HG02588 (cell line): ENCODE data around the gene AP3D1.
"Not testable (repeated sequence)": the region's sequence is repeated elsewhere in the genome, so short reads cannot be mapped to it uniquely, and the experiment has no call there.

ENCODE experiments used
- ATAC-seq: cut with Tn5 transposase; IDR thresholded peaks from one replicate; pipeline ENCODE4 v1.9.1; 2021; ENCODE audit warnings: mild to moderate bottlenecking, moderate library complexity; ENCODE audit not compliant: unreplicated experiment

AP3D1 gene

DNA sequence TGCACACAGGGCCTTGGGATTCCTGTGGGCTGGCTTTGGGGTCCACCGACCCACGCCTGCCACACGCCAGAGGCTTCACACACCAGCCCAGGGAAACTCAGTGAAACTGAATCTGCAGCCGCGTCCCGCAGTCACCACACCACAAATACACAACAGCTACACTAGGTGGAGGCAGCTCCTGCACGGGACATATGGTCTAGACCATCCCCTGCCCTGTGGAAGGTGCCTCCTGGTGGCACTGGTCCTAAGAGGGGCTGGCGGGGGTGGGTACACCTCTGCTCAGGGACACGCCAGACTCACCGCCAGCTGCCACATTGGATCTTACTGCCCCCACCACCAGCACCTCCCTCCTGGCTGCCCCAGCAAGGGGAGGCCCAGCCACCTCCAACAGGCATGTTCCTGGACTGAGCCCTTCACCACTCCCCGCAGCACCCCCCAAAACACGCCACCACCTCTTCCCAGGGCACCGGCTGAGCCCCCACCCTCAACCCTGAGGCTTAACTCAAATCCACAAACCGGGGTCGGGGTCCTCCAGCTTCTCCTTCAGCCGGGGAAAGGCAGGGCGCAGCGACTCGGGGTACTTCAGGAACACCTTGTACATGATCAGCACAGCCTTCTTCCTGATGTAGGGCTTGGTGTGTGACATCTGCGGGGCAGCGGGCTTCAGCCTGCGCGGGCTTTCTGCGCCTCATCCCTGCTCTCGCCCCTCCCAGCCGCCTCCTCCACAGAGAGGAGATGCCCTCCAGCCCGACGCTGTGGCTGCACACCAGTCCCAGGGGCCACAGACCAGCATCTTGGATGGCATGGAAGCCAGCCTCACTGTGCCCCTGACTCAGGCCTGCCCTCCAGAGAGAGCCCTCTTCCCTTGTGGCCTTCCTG lies 21.2 kb downstream of the AP3D1 start:
- no peak for ATAC-seq

DNA sequence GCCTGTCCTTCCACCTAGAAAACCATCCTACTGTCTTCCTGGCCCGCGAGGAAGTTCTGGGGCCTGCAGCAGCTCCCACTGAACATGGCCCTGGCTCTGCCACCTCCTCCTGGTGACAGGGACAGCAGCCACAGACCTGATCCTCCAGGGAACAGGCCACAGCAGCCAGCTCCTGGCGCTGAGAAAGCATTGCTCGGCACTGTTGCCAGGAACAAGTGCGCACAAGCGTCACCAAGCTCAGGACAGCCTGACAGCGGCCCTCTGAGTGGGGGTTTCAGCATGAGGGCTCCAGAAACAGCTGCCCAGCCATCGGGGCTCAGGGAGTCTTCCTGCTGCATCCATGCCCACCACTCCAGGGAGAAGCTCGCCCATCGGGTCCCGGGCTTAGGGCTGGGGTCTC lies 21.9 kb downstream of the AP3D1 start:
- no peak for ATAC-seq

DNA sequence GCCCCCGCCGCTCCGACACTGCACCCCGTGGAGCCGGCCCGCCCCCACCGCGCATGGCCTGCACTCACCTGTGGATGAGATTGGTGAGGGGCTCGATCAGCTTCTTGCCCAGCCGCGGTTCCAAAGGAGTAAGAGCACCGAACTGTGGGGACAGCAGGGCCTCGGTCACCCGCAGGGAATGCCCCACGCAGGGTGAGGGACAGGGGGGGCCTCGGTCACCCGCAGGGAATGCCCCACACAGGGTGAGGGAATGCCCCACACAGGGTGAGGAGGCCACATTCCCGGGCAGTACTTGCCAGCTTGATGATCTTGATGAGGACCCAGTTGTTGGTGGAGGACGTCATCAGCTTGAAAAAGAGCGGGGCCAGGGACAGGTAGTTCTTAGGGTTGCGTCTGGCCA lies 22.3 kb downstream of the AP3D1 start:
- ATAC-seq = no peak

DNA sequence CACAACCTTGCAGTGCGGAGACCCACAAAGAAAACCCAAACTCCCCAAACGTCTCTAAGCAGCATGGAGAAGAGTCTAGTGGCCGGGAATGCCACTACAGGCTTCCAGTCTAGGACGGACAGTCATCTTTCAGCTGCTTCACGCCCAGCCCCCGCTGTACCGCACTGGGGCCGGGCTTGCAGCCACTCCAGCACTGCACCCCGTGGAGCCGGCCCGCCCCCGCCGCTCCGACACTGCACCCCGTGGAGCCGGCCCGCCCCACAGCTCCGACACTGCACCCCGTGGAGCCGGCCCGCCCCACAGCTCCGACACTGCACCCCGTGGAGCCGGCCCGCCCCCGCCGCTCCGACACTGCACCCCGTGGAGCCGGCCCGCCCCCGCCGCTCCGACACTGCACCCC lies 23.1 kb downstream of the AP3D1 start:
- not testable (repeated sequence) for ATAC-seq

DNA sequence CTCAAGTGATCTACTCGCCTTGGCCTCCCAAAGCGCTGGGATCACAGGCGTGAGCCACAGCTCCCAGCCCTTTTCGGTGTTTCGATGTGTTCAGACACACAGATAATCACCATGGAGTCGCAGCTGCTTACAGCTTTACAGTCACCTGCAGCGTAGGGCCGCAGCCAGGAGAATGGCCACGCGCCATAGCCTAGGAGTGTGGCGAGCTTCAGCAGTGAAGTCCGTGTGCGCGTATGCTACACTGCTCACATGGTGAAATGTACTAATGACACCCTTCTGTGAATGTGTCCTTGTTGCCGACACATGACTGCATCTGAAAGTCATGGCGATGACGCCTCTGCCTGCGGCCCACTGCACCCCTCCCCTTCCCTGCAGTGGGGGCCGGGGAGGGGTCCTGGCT lies 23.6 kb downstream of the AP3D1 start:
- no peak for ATAC-seq

DNA sequence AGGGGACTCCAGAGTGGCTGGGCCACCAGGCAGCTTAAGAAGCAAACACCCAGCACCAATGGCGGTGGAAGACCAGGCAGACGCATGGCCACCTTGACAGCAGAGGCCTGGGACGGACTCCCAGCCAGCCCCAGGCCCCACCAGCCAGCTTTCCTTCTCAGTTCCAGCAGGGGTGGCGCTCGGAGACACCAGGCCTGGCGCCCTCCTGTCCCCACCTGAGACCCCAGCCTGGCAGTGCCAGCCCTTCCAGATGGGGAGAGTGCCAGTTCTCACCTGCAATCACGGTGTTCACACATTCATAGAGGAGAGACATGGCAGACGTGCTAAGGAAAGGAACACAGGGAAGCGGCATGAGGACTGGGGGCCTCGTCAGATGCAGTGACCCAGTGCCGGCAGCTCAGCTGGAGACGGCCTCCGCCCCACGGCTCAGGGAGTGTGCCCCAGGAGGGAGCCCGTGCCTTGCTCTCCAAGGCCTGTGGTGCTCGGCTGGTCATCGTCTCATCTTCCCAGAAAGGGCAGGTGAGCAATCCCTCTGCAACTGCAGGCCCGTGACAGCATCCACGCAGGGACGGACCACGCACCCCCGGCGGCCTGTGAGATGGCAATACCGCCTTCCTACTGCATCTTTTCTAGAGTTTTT lies 24.4 kb downstream of the AP3D1 start:
- ATAC-seq = no peak

DNA sequence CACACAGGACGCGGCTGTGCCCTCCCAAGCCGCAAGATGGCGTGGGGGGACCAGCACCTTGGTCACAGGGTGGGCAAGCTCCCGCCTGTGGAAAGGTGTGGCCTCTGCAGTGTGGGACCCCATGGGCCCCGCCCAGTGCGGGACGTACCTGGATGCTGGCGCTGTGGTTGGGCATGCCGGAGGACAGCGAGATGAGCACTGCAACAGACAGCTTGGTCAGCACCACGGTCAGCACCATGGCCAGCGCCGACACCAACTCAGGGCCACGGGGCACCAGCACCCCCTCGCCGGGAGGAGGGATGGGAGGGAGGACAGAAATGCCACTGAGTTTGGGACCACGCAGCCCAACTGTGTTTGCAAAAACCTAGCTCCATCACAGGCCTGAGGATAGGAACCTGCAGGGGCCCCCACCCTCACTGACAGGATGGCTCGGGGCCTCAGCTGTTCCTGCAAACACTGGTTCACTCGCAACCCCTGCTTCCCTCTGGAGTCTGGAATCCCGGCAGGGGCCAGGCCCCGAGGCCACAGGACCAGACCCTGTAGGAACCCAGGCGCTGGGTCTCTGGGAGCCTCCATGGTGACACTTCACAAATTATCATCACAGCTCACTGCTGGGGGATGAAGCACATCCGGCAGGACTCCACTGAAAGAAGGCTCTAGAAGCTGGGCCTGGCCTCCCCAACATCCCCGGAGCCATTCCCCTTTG lies 27.5 kb downstream of the AP3D1 start:
- no peak for ATAC-seq

DNA sequence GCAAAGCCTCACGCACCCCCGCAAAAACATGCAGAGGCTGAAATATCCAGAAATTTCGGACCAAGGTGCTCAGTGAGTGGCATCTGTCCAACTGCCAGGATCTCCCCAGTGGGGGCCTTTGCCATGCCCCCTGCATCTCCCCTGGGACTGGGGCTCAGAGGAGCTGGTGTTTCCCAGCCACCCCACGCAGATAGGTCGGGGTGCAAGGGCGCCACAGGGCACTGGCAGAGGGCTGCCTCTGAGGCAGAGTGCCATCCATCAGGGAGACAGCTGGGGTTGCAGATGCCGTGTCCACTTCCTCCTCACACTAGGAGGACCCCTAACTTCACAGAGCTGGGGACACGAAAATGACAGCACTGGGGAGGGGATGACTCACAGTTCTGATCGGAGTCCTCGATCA lies 28.4 kb downstream of the AP3D1 start:
- no peak for ATAC-seq

DNA sequence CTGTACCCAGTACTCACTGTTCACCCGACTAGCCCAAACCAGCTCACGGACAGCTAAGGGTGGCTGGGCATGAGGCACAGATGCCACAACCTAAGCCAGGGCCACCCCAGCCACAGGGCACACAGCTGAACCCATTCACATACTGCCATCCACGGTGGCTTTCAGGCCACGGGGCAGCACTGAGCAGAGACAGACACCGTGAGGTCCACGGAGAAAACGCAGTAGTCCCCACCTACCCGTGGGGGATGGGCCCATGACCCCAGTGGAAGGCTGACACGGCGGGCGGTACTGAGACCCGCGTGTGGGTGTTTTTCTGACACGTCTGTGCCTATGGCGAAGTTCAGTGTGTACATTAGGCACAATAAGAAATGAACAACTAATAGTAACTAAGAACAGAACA lies 29.1 kb downstream of the AP3D1 start:
- ATAC-seq = no peak

DNA sequence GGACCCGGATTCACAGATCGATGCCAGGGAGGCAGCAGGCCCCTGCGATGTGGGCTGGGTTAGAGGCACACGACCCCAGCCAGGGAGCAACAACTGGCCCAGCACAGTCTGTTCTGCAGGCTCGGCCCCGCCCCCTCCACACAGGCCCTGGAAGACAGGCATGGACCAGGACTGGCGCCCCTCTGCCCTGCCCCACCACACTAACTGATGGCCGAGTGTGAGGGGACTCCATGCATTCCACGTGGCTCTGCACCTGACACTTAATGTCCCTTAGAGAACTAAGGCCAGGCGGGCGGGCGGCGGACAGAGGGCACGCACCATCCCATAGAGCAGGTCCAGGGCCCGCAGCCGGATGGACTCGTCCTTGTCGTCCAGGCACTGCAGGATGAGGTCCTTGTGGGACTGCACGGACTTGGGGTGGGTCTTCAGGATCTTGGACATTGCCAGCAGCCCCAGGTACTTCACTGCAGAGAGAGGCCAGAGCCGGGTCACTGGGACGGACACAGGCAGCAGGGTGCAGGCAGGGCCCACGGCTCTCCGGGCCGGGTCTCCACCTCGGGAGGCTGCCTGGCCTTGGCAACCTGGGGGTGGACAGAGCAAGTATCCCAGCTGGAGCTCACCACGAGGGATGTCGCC lies 29.8 kb downstream of the AP3D1 start:
- ATAC-seq = no peak

DNA sequence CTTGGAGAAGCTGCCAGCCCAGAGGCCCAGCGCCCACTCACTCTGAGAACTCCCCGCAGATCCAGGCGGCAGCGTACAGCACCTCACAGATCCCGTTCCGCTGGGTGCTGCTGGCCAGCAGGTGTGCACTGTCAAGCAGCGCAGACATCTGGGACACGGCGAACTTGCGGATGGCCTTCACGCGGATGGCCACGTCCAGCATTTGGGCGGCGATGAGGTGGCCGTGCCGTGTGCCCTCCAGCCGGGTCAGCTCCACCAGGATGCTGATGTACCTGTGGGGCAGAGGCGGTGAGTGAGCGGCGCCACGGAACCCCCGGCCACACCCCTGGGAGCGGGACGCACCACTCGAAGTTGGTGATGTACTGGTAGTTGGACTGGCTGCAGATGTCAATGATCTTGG lies 30.5 kb downstream of the AP3D1 start:
- no peak for ATAC-seq

DNA sequence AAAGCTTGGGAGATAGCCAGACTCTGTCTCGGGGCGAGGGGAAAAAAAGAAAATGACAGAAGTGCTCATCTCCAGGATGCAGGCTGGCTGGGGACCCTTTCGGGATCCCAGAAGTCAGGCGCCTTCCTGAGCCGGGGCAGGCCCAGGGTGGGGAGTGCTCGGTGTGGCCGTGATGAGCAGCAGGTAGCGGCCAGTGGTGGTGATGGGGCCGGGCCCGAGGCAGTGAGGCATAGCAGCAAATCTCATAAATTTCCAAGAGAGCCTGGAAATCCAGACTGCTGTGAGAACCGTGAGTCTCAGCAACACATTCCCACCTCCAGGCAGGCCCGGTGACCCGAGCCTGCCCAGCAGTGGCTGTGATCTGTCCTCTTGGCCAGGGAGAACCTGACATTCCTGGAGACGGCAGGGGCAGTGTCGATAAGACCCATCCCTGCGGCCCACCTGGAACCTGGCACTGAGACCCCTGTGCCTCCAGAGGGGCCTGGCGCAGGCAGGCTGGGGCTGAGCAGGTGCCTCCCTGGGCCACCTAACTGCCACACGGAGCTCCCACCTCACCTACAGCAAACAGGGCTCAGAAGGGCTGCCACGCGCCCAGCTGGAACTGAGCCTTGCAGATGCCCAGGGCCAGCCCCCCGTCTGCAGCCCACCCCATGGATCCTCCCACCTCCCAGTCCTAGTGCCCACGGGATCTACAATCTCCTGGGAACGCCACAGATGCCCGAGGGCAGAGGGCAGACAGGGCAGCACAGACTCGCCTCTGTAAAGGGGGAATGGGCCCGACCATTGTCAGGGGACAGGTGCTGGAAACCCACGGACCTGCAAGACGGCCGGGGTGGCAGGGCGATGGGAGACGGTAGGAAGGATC lies 31.2 kb downstream of the AP3D1 start:
- no peak for ATAC-seq

DNA sequence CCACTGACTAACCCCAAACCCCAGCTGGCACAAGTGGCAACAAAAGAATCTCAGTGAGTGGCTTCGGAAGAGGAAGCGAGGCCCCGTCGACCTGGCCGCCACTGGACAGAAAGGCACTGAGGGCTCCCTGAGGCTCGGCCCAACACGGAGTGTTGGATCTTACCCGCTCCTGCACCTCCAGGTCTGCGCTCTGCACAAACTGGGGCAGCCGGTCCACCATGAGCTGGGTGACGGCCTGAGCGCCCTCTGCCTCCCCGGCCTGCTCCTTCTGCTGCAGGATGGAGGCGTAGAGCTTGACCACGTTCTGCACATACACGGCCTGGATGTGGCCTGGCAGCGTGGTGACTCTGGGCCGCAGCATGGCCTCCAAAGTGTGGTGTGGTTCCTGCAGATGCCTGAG lies 32.9 kb downstream of the AP3D1 start:
- no peak for ATAC-seq

DNA sequence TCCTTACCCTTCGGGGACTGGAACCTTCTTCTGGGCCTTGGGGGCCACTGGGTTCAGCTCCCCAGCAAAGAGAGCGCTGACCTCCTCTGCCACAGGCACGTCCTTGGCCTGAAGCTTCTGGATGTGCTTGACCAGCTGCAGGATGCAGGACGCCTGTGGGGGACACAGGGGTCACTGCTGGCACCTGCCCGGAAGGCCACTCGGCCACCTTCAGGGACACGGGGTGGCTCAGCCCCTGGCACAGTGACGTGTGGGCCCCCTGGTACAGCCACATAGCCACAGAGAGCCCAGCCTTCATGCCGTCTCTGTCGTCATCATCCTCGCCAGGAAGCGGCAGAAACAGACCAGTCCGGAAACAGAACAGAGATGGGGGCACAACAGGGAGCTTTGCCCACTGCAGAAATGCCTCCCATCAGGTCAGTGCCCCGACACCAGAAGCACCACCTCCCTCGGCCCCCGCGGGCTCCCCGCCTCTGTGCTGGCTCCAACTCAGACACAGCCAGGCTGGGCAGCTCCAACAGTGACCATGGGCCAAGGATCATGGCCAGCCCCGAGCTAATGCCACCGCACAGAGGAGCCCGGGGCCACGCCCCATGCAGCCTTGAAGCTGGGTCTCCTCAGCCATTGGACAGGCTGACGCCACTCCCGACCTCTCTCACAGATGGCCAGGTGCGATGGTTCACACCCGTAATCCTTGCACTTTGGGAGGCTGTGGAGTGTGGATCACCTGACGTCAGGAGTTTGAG lies 34.0 kb downstream of the AP3D1 start:
- ATAC-seq = no peak

DNA sequence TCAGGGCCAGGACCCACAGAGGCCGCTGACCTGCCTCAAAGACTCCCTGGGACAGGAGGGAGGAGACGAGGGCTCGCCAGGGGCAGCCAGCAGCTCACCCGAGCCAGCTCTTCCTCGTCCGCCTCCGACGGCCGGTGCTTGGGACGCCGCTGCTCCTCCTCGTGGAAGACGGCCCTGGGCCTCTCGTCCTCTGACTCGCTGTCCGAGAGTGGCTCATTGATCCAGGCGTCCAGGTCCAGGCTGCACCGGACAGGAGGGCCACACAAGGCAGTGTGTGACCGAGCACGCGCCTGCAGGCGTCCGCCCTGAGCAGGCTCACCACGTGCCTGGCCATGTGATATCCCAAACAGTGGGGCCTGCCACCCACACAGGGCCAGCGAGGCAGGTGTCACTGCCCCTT lies 34.9 kb downstream of the AP3D1 start:
- no peak for ATAC-seq

DNA sequence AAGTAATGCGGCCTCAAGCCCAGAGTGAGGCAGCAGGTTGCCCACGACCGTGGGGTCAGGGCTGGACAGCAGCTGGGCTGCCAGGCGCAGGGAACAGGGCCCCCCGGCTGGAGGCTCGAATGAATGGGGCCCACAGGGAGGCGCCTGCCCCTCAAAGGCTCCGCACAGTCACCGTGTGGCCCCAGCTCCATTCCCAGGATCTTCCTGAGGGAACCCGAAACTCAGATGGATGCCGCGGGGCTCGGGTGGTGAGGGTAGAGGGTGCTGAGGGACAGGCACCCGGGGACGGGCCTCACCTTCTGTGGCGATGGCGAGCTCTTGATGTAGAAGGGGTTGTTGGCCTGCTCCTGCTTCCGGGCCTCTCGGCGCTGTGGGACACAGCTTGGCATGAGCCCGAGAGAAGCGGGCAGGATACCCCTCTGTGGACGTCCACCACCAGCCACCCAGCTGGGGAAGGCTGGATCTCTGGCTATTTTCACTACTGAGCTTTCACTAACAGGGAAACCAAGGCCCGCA lies 35.4 kb downstream of the AP3D1 start:
- ATAC-seq = no peak

DNA sequence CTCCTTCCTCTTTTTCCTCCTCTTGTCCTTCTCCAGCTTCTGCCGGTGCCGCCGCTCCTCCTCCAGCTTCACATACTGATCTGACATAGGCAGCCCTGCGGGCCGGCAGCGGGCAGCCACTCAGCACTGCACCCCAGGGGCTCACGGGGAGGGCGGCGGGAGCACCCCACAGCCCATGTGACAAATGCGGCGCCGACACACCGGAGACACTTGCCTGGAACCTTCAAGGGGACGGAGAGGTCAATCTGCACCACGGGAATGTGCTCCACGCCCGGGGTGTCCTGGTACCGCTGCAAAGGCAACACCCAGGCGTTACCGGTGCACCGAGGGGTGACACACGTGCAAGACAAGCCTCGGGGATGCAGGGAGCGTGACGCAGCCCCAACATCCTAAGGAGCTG lies 36.0 kb downstream of the AP3D1 start:
- ATAC-seq = no peak

DNA sequence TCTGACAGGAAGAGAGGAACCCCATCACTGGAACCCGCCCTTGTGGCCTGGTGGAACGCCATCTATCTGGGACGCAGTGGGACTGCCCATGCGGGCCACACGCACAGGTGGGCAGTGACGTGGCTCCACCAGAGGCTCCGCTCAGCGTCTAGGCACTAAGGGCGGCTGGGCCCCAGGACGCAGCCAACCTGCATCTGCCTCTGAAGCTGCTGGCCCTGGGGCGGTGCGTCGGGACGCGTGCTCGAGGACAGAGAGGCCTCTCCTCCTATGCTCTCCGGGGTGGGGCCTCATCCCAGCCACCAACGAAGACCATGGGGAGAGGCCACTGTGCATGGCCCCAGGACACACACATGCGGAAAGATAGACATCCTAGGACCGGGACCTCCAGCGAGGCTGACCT lies 36.5 kb downstream of the AP3D1 start:
- no peak for ATAC-seq

DNA sequence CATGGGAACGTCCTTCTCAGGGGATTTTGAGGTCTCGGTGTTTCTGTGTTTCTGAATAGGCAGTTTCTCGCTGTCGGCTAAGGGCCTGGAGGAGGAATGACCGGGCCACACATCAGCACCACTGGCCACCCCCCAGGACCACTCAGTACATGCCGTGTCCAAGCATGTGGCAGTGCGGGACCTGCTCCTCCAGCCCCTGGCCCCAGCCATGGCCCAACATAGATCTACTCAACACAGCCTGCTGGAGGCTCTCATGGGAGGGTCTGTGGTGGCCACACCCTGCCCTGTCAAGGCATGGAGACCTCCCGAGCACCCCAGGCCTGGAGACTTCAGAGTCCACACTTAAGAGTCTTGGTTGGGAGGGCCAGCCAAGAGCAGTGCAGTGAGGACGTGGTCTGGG lies 37.1 kb downstream of the AP3D1 start:
- ATAC-seq = no peak
